ENCODE measurements around the gene CLTC. TPM values are rescaled to one million over a fixed set of nuclear protein-coding genes. Genes with fewer than 3 reads are reported as not detected.

The CLTC gene
- 171 to 212 TPM (median 199 TPM) in 5 replicates for total RNA-seq (2022; extraction: Qiagen RNA extraction)

DNA sequence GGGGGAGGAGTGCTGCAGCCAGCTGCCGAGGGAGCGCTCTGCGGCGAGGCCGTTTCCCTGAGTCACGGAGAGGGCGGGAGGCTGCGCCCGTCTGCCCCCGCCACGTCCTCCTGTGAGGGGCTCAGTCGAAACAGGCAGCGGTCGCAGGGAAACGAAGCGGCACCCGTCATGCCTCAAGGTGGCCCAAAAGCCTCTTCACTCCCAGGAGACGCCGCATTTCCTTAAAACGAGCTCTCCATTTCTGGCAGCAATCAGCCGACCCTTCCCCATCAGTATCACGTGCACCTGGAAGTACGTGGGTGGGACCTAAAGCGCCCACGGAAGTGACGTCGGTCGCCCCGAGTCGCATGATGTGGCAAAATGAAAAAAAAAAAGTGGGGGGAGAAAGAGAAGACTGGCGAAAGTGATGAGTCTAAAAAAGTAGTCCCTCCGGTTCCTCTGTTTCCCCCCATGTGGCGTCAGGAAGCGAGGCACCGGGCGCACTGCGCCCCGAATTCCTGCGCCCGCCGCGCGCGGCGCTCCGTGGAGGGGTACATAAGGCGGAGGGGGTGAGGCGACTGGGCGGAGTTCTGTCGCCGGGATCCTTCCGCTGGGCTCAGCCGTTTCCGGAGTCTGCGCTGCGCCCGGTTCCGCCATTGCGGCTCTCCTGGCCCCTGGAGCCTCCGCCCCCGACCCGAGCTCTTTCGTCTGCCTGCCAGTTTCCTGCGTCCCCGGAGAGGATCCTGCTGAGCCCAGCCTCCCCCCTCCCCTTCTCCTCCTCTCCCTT lies at the start of gene CLTC:
CLTC (plus strand) TSS at position 598 of the 766 bp plus-strand sequence. CDS start 237 bp downstream, outside the sequence.

DNA sequence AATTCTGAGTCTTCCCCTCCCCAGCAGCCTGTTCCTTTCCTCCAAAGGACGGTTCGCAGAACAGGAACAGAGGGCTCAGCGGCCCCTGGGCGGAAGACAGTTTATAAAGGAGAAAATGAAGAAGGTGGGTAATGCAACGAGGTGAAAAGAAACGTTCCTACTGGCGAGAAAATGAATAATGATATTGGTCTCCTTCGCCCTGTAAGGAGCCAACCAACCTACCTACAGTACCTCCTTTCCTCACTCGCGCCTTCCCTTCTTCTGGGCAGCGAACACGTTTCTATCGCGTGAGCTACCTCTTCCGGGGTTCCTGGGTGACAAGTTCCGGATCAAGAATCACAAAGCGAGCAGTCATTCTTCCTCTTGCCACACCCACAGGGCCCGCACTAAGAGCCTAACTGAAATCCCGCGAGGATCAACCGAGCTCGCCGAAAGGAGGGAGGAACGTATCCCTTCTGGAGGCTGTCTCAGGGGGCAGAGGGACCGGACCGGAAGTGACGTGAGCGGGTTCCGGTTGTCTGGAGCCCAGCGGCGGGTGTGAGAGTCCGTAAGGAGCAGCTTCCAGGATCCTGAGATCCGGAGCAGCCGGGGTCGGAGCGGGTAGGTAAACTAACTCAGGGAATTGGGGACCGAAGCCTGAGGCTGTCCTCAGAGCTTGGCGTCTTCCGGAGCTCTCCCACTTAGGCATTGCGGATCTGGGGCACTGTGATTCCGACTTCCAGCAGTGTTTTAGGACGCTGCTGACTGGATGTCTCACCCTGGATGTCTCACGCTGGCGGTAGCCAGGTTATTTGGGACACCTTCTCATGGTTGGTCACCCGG lies 87.7 kb downstream of the CLTC start, which contains the start of the genes PTRH2 and VMP1:
PTRH2 (minus strand) TSS at position 282 of the 822 bp plus-strand sequence. CDS start 9,452 bp downstream, outside the sequence.
VMP1 (plus strand) TSS at position 506 of the 822 bp plus-strand sequence. CDS start 23,793 bp downstream, outside the sequence.

Other genes starting within 250 kb of the CLTC start
- gene DHX40, start 54.3 kb upstream of the CLTC start, total RNA-seq (2022; extraction: Qiagen RNA extraction), result 31.9 to 41.3 TPM (median 38.1 TPM) in 5 replicates
- gene PTRH2, start 87.5 kb downstream of the CLTC start, total RNA-seq (2022; extraction: Qiagen RNA extraction), result 96.6 to 128 TPM (median 104 TPM) in 5 replicates
- gene VMP1, start 87.8 kb downstream of the CLTC start, total RNA-seq (2022; extraction: Qiagen RNA extraction), result 142 to 192 TPM (median 170 TPM) in 5 replicates